Stimulated activated naive CD8-positive, alpha-beta T cell treated with anti-CD3 and anti-CD28 coated beads, Interleukin-15, Interleukin-2, amounts not matched to agents 100 U/mL and 50 U/mL, for 24 hours (primary cell): Measurements from ENCODE around the gene SRGN.
"Not testable (repeated sequence)": the region's sequence is repeated elsewhere in the genome, so short reads cannot be mapped to it uniquely, and the experiment has no call there.

Experiments used
- ATAC-seq: fragments of 150-1000 bp; cut with Tn5 transposase; one replicate; pipeline ENCODE4 v1.10.0; 2021
- DNase-seq: peaks from one replicate; pipeline ENCODE4 v3.0.0; 2021

SRGN gene

GRCh38 chr10:69141304-69141703 is 53.4 kb downstream of the SRGN start:
- DNase-seq (no peak), ATAC-seq (no peak)

GRCh38 chr10:69142074-69142473 is 54.2 kb downstream of the SRGN start:
- not testable (repeated sequence) for ATAC-seq, DNase-seq

GRCh38 chr10:69142983-69143382 is 55.1 kb downstream of the SRGN start:
- DNase-seq (no peak), ATAC-seq (no peak)

GRCh38 chr10:69145329-69145728 is 57.4 kb downstream of the SRGN start:
- DNase-seq (no peak), ATAC-seq (no peak)

GRCh38 chr10:69145864-69146263 is 58.0 kb downstream of the SRGN start:
- ATAC-seq (no peak), DNase-seq (no peak)

GRCh38 chr10:69146759-69147158 is 58.9 kb downstream of the SRGN start:
- ATAC-seq: no peak
- DNase-seq: no peak

- DNase-seq (no peak), ATAC-seq (no peak)
These were observed 64.1 kb downstream of the SRGN start for GRCh38 chr10:69151984-69152383.

GRCh38 chr10:69153227-69153626 is 65.3 kb downstream of the SRGN start:
- DNase-seq (no peak), ATAC-seq (no peak)
